Progenitor cell of endocrine pancreas (in vitro differentiated cells): Measurements from ENCODE around the gene CTLA4. TPM values are rescaled to one million over a fixed set of nuclear protein-coding genes. Genes with fewer than 3 reads are reported as not detected.

Source experiments
- DNase-seq: peaks from one replicate; pipeline ENCODE4 v3.0.0; 2021; ENCODE audit warnings: low spot score; ENCODE audit not compliant: unreplicated experiment
- H3K27ac Mint-ChIP-seq: 2 replicates; pipeline ENCODE4 v1.8.0; 2021; ENCODE audit warnings: mild to moderate bottlenecking, moderate library complexity, mixed read lengths
- H3K27me3 Mint-ChIP-seq: 2 replicates; pipeline ENCODE4 v1.8.0; 2021; ENCODE audit warnings: mixed read lengths
- H3K36me3 Mint-ChIP-seq: 2 replicates; pipeline ENCODE4 v1.8.0; 2022; ENCODE audit warnings: mixed read lengths; ENCODE audit not compliant: insufficient read depth
- H3K4me1 Mint-ChIP-seq: 2 replicates; pipeline ENCODE4 v1.8.0; 2021; ENCODE audit warnings: low read depth, mixed read lengths
- H3K4me3 Mint-ChIP-seq: 2 replicates; pipeline ENCODE4 v1.8.0; 2021; ENCODE audit warnings: low read depth, mild to moderate bottlenecking, moderate library complexity, mixed read lengths
- H3K9me3 Mint-ChIP-seq: 2 replicates; pipeline ENCODE4 v1.8.0; 2021; ENCODE audit warnings: low read depth, mixed read lengths
- CTCF ChIP-seq: fragments of 200-600 bp; sonication (generic); IDR thresholded peaks from one replicate; pipeline ENCODE4 v1.5.0; 2021; ENCODE audit warnings: antibody characterized with exemption, mild to moderate bottlenecking; ENCODE audit not compliant: unreplicated experiment
- total RNA-seq: library from RNA; stranded (reverse); gene quantifications from 2 replicates; pipeline ENCODE4 v1.2.1, GENCODE V29; 2021

Gene CTLA4
- total RNA-seq, 1 donor from 2014 or later = not detected

- Mint-ChIP-seq H3K9me3 (no peaks in the 10 kb centered on the region), H3K36me3 (no peaks in the 10 kb centered on the region), H3K4me1 (no peaks in the 10 kb centered on the region), H3K27me3 (no peaks in the 10 kb centered on the region), H3K27ac (no peak overlapping the region), H3K4me3 (no peak overlapping the region)
- DNase-seq = no peak
- no peak for TF ChIP-seq CTCF
These were observed 21.0 kb upstream of the CTLA4 start for GRCh38 chr2:203846490-203847105.

- H3K27ac Mint-ChIP-seq = no peak overlapping the region
- H3K4me3 Mint-ChIP-seq = no peak overlapping the region
- no peaks in the 10 kb centered on the region for H3K4me1 Mint-ChIP-seq
- H3K27me3 Mint-ChIP-seq = no peaks in the 10 kb centered on the region
- H3K36me3 Mint-ChIP-seq = no peaks in the 10 kb centered on the region
- no peak for TF ChIP-seq CTCF
- DNase-seq = no peak
- H3K9me3 Mint-ChIP-seq = no peaks in the 10 kb centered on the region
These were observed 18.6 kb upstream of the CTLA4 start for GRCh38 chr2:203849010-203849409.

- no peak overlapping the region for H3K4me3 Mint-ChIP-seq
- DNase-seq = no peak
- H3K27ac Mint-ChIP-seq = no peak overlapping the region
- peaks cover 5% of the 10 kb centered on the region for H3K27me3 Mint-ChIP-seq
- no peaks in the 10 kb centered on the region for H3K9me3 Mint-ChIP-seq
- no peaks in the 10 kb centered on the region for H3K36me3 Mint-ChIP-seq
- TF ChIP-seq CTCF = no peak
- no peaks in the 10 kb centered on the region for H3K4me1 Mint-ChIP-seq
These were observed 14.8 kb upstream of the CTLA4 start for GRCh38 chr2:203852760-203853159.

- H3K27ac Mint-ChIP-seq = no peak overlapping the region
- peaks cover 5% of the 10 kb centered on the region for H3K27me3 Mint-ChIP-seq
- DNase-seq = no peak
- H3K4me1 Mint-ChIP-seq = no peaks in the 10 kb centered on the region
- H3K9me3 Mint-ChIP-seq = no peaks in the 10 kb centered on the region
- no peaks in the 10 kb centered on the region for H3K36me3 Mint-ChIP-seq
- H3K4me3 Mint-ChIP-seq = no peak overlapping the region
- no peak for TF ChIP-seq CTCF
These were observed 14.3 kb upstream of the CTLA4 start for GRCh38 chr2:203853271-203853670.

- H3K27me3 Mint-ChIP-seq = peaks cover 5% of the 10 kb centered on the region
- H3K9me3 Mint-ChIP-seq = no peaks in the 10 kb centered on the region
- DNase-seq = no peak
- no peak for TF ChIP-seq CTCF
- no peak overlapping the region for H3K4me3 Mint-ChIP-seq
- H3K27ac Mint-ChIP-seq = no peak overlapping the region
- no peaks in the 10 kb centered on the region for H3K36me3 Mint-ChIP-seq
- no peaks in the 10 kb centered on the region for H3K4me1 Mint-ChIP-seq
These were observed 13.8 kb upstream of the CTLA4 start for GRCh38 chr2:203853722-203854121.
